ENCODE results near the gene RFXANK.

The RFXANK gene

GRCh38 chr19:19224150-19224851, 32.2 kb downstream of the RFXANK start:
- H3K9ac ChIP-seq = no peak overlapping the region
- H3K79me2 ChIP-seq (ENCODE audit: insufficient read depth, low read depth) = no peaks in the 10 kb centered on the region
- no peak overlapping the region for H3K4me3 ChIP-seq (IDR thresholded peaks at IDR 0.05; ENCODE audit: insufficient read depth, low read depth, low read length)
- no peaks in the 10 kb centered on the region for H4K20me1 ChIP-seq (ENCODE audit: insufficient read depth)
- TF ChIP-seq, protein P1, sequence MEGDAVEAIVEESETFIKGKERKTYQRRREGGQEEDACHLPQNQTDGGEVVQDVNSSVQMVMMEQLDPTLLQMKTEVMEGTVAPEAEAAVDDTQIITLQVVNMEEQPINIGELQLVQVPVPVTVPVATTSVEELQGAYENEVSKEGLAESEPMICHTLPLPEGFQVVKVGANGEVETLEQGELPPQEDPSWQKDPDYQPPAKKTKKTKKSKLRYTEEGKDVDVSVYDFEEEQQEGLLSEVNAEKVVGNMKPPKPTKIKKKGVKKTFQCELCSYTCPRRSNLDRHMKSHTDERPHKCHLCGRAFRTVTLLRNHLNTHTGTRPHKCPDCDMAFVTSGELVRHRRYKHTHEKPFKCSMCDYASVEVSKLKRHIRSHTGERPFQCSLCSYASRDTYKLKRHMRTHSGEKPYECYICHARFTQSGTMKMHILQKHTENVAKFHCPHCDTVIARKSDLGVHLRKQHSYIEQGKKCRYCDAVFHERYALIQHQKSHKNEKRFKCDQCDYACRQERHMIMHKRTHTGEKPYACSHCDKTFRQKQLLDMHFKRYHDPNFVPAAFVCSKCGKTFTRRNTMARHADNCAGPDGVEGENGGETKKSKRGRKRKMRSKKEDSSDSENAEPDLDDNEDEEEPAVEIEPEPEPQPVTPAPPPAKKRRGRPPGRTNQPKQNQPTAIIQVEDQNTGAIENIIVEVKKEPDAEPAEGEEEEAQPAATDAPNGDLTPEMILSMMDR (conservative IDR thresholded peaks at IDR 0.05; ENCODE audit: low read depth, low read length) = no peak
- H3K4me2 ChIP-seq = no peak overlapping the region
- no peaks in the 10 kb centered on the region for H3K4me1 ChIP-seq (ENCODE audit: low read depth, poor library complexity, severe bottlenecking)
- peaks cover 6% of the 10 kb centered on the region; the same call in 1 of the 2 replicates for H3K27me3 ChIP-seq (ENCODE audit: insufficient read depth, low read depth)
- no peak overlapping the region for H3K27ac ChIP-seq
- no peak overlapping the region for H2AFZ ChIP-seq (ENCODE audit: low read depth)
- H3K36me3 ChIP-seq (ENCODE audit: insufficient read depth) = no peaks in the 10 kb centered on the region

DNA sequence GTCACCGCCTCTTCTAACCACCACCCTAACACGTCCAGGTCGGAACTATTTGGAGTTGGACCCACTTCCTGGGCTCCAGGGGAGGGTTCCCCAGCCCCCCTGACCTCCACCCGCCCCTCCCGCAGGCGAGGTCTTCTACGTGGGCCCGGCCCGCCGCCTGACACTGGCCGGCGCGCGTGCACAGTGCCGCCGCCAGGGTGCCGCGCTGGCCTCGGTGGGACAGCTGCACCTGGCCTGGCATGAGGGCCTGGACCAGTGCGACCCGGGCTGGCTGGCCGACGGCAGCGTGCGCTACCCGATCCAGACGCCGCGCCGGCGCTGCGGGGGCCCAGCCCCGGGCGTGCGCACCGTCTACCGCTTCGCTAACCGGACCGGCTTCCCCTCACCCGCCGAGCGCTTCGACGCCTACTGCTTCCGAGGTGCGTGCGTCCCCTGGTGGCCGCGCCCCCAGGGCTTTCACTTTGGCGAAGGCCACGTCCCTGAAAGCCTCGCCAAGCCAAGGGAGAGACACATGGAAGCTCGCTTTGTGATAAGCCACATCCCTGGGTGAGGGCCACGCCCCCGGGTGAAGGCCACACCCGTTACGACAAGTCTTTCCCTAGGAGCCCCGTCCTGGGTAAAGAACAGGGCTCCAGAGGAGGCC, 32.9 kb downstream of the RFXANK start:
- Histone ChIP-seq H3K27me3 (ENCODE audit: insufficient read depth, low read depth) (peaks cover 11% of the 10 kb centered on the region; the same call in 1 of the 2 replicates), H2AFZ (ENCODE audit: low read depth) (no peak overlapping the region), H3K27ac (no peak overlapping the region), H4K20me1 (ENCODE audit: insufficient read depth) (no peaks in the 10 kb centered on the region), H3K4me2 (no peak overlapping the region), H3K4me1 (ENCODE audit: low read depth, poor library complexity, severe bottlenecking) (no peaks in the 10 kb centered on the region), H3K4me3 (IDR thresholded peaks at IDR 0.05; ENCODE audit: insufficient read depth, low read depth, low read length) (no peak overlapping the region), H3K79me2 (ENCODE audit: insufficient read depth, low read depth) (no peaks in the 10 kb centered on the region), H3K36me3 (ENCODE audit: insufficient read depth) (no peaks in the 10 kb centered on the region), H3K9ac (no peak overlapping the region)
- TF ChIP-seq, protein P1 (conservative IDR thresholded peaks at IDR 0.05; ENCODE audit: low read depth, low read length) = no peak

DNA sequence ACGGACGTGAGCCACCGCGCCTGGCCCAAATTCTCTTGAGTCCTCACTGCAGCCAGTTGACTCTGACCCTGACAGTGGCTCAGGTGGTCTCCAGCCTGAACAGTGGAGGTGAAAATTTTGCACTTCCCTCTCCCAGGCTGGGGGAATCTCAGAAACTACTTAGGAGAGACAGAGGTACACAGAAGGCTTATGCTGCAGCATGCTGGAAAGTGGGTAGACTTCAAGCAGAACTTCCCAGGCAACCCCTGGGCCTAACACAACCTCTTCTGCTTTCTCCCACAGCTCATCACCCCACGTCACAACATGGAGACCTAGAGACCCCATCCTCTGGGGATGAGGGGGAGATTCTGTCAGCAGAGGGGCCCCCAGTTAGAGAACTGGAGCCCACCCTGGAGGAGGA, 34.1 kb downstream of the RFXANK start:
- Histone ChIP-seq H3K4me2 (no peak overlapping the region), H3K4me3 (IDR thresholded peaks at IDR 0.05; ENCODE audit: insufficient read depth, low read depth, low read length) (no peak overlapping the region), H3K79me2 (ENCODE audit: insufficient read depth, low read depth) (no peaks in the 10 kb centered on the region), H2AFZ (ENCODE audit: low read depth) (no peak overlapping the region), H3K27ac (no peak overlapping the region), H3K4me1 (ENCODE audit: low read depth, poor library complexity, severe bottlenecking) (no peaks in the 10 kb centered on the region), H3K9ac (no peak overlapping the region), H3K36me3 (ENCODE audit: insufficient read depth) (no peaks in the 10 kb centered on the region), H3K27me3 (ENCODE audit: insufficient read depth, low read depth) (peaks cover 8% of the 10 kb centered on the region; the same call in 1 of the 2 replicates), H4K20me1 (ENCODE audit: insufficient read depth) (no peaks in the 10 kb centered on the region)
- TF ChIP-seq, protein P1 (conservative IDR thresholded peaks at IDR 0.05; ENCODE audit: low read depth, low read length) = no peak

DNA sequence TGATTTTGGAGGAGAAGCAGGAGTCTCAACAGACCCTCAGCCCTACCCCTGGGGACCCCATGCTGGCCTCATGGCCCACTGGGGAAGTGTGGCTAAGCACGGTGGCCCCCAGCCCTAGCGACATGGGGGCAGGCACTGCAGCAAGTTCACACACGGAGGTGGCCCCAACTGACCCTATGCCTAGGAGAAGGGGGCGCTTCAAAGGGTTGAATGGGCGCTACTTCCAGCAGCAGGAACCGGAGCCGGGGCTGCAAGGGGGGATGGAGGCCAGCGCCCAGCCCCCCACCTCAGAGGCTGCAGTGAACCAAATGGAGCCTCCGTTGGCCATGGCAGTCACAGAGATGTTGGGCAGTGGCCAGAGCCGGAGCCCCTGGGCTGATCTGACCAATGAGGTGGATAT, 34.6 kb downstream of the RFXANK start:
- no peaks in the 10 kb centered on the region for H3K79me2 ChIP-seq (ENCODE audit: insufficient read depth, low read depth)
- H3K27ac ChIP-seq = no peak overlapping the region
- H3K36me3 ChIP-seq (ENCODE audit: insufficient read depth) = no peaks in the 10 kb centered on the region
- no peaks in the 10 kb centered on the region for H4K20me1 ChIP-seq (ENCODE audit: insufficient read depth)
- no peaks in the 10 kb centered on the region for H3K4me1 ChIP-seq (ENCODE audit: low read depth, poor library complexity, severe bottlenecking)
- H3K27me3 ChIP-seq (ENCODE audit: insufficient read depth, low read depth) = peaks cover 8% of the 10 kb centered on the region; the same call in 1 of the 2 replicates
- no peak overlapping the region for H3K4me2 ChIP-seq
- H3K9ac ChIP-seq = no peak overlapping the region
- H3K4me3 ChIP-seq (IDR thresholded peaks at IDR 0.05; ENCODE audit: insufficient read depth, low read depth, low read length) = no peak overlapping the region
- H2AFZ ChIP-seq (ENCODE audit: low read depth) = no peak overlapping the region
- TF ChIP-seq, protein P1 (conservative IDR thresholded peaks at IDR 0.05; ENCODE audit: low read depth, low read length) = no peak
